Activated T-helper 1 cell treated with anti-CD3 and anti-CD28 coated beads, Interleukin-2, amount 50 U/mL, for 16 hours (primary cell): ENCODE data around the gene PRAMEF15.
"Not testable (repeated sequence)": the region's sequence is repeated elsewhere in the genome, so short reads cannot be mapped to it uniquely, and the experiment has no call there.

ENCODE experiments used
- DNase-seq, 2 donors: peaks; one replicate each; pipeline ENCODE4 v3.0.0-alpha.2; 2020; ENCODE audit warnings: low read depth in 1 of 2, low spot score in 1 of 2

PRAMEF15 gene

DNA sequence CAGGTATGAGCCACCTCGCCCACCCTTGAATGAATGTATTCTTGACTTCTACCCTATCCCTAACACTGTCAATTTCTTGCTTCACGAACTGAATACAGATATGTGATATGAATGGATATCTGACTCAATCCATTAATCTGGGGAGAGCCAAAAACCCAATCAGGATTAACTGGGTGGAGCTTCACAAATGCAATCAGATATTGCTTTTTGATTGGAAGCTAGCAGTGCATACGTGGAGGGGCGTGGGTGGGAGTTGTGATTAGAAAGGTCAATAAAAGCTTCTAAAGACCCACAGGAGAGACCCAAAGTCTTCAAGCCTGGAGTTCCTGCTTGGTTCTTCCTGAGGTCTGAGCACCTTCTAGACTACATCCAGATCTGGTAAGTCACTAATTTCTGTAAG lies at the start of gene PRAMEF15:
Gene PRAMEF15 (plus strand): TSS at position 301 of the 400 bp plus-strand sequence. CDS start 2,827 bp downstream, outside the sequence.
- DNase-seq, result not testable (repeated sequence)

GRCh38 chr1:13277016-13277415 lies 38.4 kb upstream of the PRAMEF15 start:
- not testable (repeated sequence) for DNase-seq

DNA sequence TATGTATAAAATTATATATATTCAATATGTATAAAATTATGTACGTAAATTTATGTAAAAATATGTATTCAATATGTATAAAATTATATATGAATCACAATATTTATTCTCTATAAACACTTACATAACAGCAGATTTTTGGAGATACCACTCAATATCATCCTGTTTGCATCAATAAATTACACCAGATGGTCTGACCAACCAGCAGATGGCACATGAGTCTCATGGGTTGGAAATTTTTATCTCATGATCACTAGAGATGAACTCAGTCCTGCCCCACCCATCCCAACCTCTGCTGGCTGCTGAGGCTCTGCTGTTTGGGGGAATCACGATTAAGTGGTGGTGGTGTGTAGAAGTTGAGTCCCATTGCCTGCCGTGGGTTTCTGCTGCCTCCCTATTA lies 35.8 kb upstream of the PRAMEF15 start:
- not testable (repeated sequence) for DNase-seq

DNA sequence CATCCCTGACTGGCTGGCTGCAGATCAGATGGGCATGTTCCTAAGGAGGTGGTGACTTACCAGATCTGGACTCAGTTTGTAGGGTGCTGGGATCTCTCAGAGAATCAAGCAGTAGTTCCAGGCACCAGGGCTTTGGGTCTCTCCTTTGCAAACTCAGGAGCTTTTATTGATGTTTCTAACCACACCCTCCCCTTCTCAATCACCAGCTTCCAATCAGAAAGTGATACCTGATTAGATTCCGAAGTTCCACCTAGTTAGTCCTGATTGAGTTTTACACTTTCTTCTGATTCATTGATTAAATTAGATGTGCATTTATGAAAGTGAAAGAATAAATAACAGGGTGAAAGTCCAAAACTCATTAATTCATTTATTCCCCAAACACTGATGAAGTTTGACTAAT lies 30.3 kb upstream of the PRAMEF15 start, which contains the start of gene PRAMEF8:
Gene PRAMEF8 (minus strand): TSS at position 101 of the 400 bp plus-strand sequence. CDS start 1,046 bp downstream, outside the sequence.
- not testable (repeated sequence) for DNase-seq

- DNase-seq, result not testable (repeated sequence)
Measured at GRCh38 chr1:13289030-13289429, 26.4 kb upstream of the PRAMEF15 start.

DNA sequence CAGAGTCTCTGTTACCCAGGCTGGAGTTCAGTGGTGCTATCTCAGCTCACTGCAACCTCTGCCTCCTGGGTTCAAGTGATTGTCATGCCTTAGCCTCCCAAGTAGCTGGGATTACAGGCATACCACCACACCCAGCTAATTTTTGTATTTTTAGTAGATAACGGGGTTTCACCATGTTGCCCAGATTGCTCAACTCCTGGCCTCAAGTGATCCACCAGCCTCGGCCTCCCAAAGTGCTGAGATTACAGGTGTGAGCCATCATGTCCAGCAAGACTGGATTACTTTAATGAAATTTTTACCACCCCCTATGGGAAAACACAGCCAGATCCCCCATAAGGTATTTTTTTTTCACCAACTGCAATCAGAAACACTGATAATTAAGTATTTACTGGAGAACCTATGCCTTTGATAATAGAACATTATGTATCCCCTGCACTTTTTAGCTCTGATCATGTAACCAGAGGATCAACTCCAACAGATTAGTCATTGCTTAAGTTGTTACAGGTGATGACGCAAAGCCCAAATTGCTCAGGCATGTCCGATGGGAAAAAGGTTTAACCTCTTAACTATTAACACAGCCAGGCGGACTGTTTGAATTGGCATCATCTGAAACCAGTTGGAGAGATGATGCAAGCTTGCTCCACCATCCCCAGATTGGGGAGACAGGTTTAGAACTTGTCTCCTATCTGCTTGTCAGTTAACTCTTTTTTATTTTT lies 18.0 kb upstream of the PRAMEF15 start:
- not testable (repeated sequence) for DNase-seq

- DNase-seq, result not testable (repeated sequence)
Measured at GRCh38 chr1:13298699-13299098, 16.7 kb upstream of the PRAMEF15 start.

GRCh38 chr1:13302197-13302596 lies 13.2 kb upstream of the PRAMEF15 start:
- not testable (repeated sequence) for DNase-seq

DNA sequence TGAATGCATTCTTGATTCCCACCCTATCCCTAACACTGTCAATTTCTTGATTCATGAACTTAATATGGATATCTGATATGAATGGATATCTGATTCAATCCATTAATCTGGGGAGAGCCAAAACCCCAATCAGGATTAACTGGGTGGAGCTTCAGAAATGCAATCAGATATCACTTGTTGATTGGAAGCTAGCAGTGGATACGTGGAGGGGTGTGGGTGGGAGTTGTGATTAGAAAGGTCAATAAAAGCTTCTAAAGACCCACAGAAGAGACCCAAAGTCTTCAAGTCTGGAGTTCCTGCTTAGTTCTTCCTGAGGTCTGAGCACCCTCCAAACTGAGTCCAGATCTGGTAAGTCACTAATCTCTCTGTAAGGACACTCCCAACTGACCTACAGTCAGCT lies 12.1 kb upstream of the PRAMEF15 start, which contains the start of gene PRAMEF33:
Gene PRAMEF33 (plus strand): TSS at position 301 of the 400 bp plus-strand sequence. CDS start 2,416 bp downstream, outside the sequence.
- not testable (repeated sequence) for DNase-seq

DNA sequence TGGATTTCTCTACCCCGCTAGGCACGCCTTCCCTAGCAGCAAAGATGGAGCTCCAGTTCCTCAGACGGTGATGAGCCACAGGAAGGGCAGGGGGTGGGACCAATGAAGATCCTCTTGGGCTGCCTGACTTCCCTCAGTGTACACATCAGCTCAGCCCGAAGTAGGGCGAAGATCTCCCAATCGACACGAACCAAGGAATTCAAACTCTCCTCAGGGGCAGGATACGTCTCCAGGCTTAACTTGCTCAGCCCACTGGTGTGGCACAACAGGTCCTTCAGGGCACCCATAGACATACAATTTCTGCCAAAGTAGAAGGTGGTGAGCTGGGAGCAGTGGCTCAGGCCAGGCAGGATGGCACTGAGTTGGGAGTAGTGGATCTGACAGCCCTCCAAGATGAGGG lies 27.1 kb downstream of the PRAMEF15 start:
- not testable (repeated sequence) for DNase-seq

DNA sequence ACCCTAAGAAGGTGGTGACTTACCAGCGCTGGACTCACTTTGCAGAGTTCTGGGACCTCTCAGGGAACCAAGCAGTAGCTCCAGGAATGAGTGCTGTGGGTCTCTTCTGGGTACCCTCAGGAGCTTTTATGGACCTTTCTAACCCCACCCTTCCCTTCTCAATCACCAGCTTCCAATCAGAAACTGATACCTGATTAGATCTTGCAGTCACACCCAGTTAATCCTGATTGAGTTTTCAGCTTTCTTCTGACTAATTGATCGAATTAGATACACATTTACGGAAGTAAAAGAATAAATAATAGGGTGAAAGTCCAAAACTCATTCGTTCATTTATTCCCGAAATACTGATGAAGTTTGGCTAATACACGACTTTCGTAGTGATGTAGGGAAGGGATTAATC lies 31.7 kb downstream of the PRAMEF15 start, which contains the start of gene PRAMEF14:
Gene PRAMEF14 (minus strand): TSS at position 101 of the 400 bp plus-strand sequence. CDS start 1,820 bp downstream, outside the sequence.
- not testable (repeated sequence) for DNase-seq

- DNase-seq, result not testable (repeated sequence)
Measured at GRCh38 chr1:13353476-13353875, 38.1 kb downstream of the PRAMEF15 start.

GRCh38 chr1:13354475-13354874 lies 39.1 kb downstream of the PRAMEF15 start:
- DNase-seq, result not testable (repeated sequence)

GRCh38 chr1:13356774-13357173 lies 41.4 kb downstream of the PRAMEF15 start:
- DNase-seq, result not testable (repeated sequence)

- DNase-seq, result not testable (repeated sequence)
Measured at GRCh38 chr1:13362364-13362763, 47.0 kb downstream of the PRAMEF15 start.

- not testable (repeated sequence) for DNase-seq
Measured at GRCh38 chr1:13364928-13365327, 49.5 kb downstream of the PRAMEF15 start.

DNA sequence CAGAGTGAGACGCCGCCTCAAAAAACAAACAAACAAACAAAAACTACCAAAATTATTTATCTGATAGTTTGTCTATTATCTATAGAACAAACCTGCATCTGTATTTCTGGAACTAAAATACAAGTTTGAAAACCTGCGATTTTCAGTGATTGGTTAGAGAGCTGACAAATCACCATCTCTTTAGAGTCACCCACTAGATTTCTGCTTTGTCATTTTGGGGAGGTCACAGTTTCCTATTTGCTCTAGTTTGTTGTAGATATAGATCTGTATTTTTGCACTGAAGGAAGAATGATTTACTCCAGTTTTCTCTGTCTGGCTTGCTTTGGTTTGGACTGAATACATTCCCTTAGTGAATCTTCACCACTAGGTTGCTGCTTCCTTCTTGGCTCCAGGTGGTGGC lies 51.2 kb downstream of the PRAMEF15 start:
- not testable (repeated sequence) for DNase-seq

- DNase-seq, result not testable (repeated sequence)
Measured at GRCh38 chr1:13368544-13368943, 53.2 kb downstream of the PRAMEF15 start.
